Measurements from ENCODE around the gene PACS2.
"Not testable (repeated sequence)": the region's sequence is repeated elsewhere in the genome, so short reads cannot be mapped to it uniquely, and the experiment has no call there.

The PACS2 gene

GRCh38 chr14:105329411-105330150, 15.0 kb downstream of the PACS2 start:
- in situ Hi-C loops (cut with HindIII; ENCODE audit: low sequenced_read_pairs), result no loop called here

GRCh38 chr14:105330491-105330895, 15.9 kb downstream of the PACS2 start:
- in situ Hi-C loops (cut with HindIII; ENCODE audit: low sequenced_read_pairs), result no loop called here

GRCh38 chr14:105331575-105332349, 17.2 kb downstream of the PACS2 start:
- in situ Hi-C loops (cut with HindIII; ENCODE audit: low sequenced_read_pairs), result no loop called here

- in situ Hi-C loops (cut with HindIII; ENCODE audit: low sequenced_read_pairs), result no loop called here
Observed at GRCh38 chr14:105332350-105332874, 17.9 kb downstream of the PACS2 start.

- in situ Hi-C loops (cut with HindIII; ENCODE audit: low sequenced_read_pairs), result no loop called here
Observed at GRCh38 chr14:105333020-105333490, 18.5 kb downstream of the PACS2 start.

- in situ Hi-C loops (cut with HindIII; ENCODE audit: low sequenced_read_pairs), result no loop called here
Observed at GRCh38 chr14:105333613-105334364, 19.2 kb downstream of the PACS2 start.

GRCh38 chr14:105334383-105335230, 20.1 kb downstream of the PACS2 start:
- in situ Hi-C loops (cut with HindIII; ENCODE audit: low sequenced_read_pairs), result no loop called here

- in situ Hi-C loops (cut with HindIII; ENCODE audit: low sequenced_read_pairs), result not testable (repeated sequence)
Observed at GRCh38 chr14:105335231-105335542, 20.6 kb downstream of the PACS2 start.

- in situ Hi-C loops (cut with HindIII; ENCODE audit: low sequenced_read_pairs), result no loop called here
Observed at GRCh38 chr14:105335735-105336476, 21.4 kb downstream of the PACS2 start.

- in situ Hi-C loops (cut with HindIII; ENCODE audit: low sequenced_read_pairs), result no loop called here
Observed at GRCh38 chr14:105336477-105337287, 22.1 kb downstream of the PACS2 start.

- in situ Hi-C loops (cut with HindIII; ENCODE audit: low sequenced_read_pairs), result no loop called here
Observed at GRCh38 chr14:105337433-105337832, 22.9 kb downstream of the PACS2 start.

- in situ Hi-C loops (cut with HindIII; ENCODE audit: low sequenced_read_pairs), result no loop called here
Observed at GRCh38 chr14:105337966-105338741, 23.6 kb downstream of the PACS2 start.

GRCh38 chr14:105340821-105341733, 26.5 kb downstream of the PACS2 start:
- in situ Hi-C loops (cut with HindIII; ENCODE audit: low sequenced_read_pairs), result no loop called here

GRCh38 chr14:105343194-105343593, 28.6 kb downstream of the PACS2 start:
- in situ Hi-C loops (cut with HindIII; ENCODE audit: low sequenced_read_pairs), result no loop called here

GRCh38 chr14:105346200-105346533, 31.6 kb downstream of the PACS2 start:
- in situ Hi-C loops (cut with HindIII; ENCODE audit: low sequenced_read_pairs), result no loop called here

GRCh38 chr14:105346876-105347586, 32.5 kb downstream of the PACS2 start:
- in situ Hi-C loops (cut with HindIII; ENCODE audit: low sequenced_read_pairs), result no loop called here

GRCh38 chr14:105347587-105347968, 33.0 kb downstream of the PACS2 start:
- in situ Hi-C loops (cut with HindIII; ENCODE audit: low sequenced_read_pairs), result no loop called here
